Thoracic aorta (tissue), 2 donors: ENCODE measurements around the gene SPRR1B. TPM values are rescaled to one million over a fixed set of nuclear protein-coding genes. Genes with fewer than 3 reads are reported as not detected.

Experiments
- ATAC-seq: fragments of 150-250 bp; one replicate; pipeline ENCODE4 v1.8.0; 2017; ENCODE audit warnings: low read depth; ENCODE audit not compliant: insufficient number of reproducible peaks, low FRiP score
- DNase-seq: peaks from one replicate; pipeline ENCODE4 v3.0.0-alpha.2; 2020; ENCODE audit warnings: low spot score
- H3K27ac ChIP-seq, 2 donors: fragments of 200-600 bp; sonication (generic); 1 replicate in 1 of 2; 2 replicates in 1 of 2; pipeline ENCODE4 v1.5.1; 2016; ENCODE audit warnings: mild to moderate bottlenecking in 2 of 2, moderate library complexity in 2 of 2
- H3K27me3 ChIP-seq: fragments of 200-600 bp; sonication (generic); replicated peaks from 2 replicates; pipeline ENCODE4 v1.6.0; 2016; ENCODE audit warnings: mild to moderate bottlenecking; ENCODE audit not compliant: insufficient read depth
- H3K36me3 ChIP-seq: fragments of 200-600 bp; sonication (generic); one replicate; pipeline ENCODE4 v1.5.1; 2016
- H3K4me1 ChIP-seq, 2 donors: fragments of 200-600 bp; sonication (generic); 1 replicate in 1 of 2; 2 replicates in 1 of 2; pipeline versions ENCODE4 v1.5.1 to v1.6.0; 2016; ENCODE audit warnings: low read depth in 2 of 2, mild to moderate bottlenecking in 1 of 2; ENCODE audit not compliant: control insufficient read depth in 1 of 2
- H3K4me3 ChIP-seq: fragments of 200-600 bp; sonication (generic); 2 replicates; pipeline ENCODE4 v1.5.1; 2016; ENCODE audit warnings: mild to moderate bottlenecking
- H3K9me3 ChIP-seq: fragments of 200-600 bp; sonication (generic); 2 replicates; pipeline ENCODE4 v1.5.1; 2016
- total RNA-seq, 2 donors: library from RNA; depleted of rRNA; stranded (reverse); fragments of >200 nt; gene quantifications; one replicate each; pipeline versions ENCODE4 v1.1.0 to v1.2.3, GENCODE V29; 2016
- TF ChIP-seq, protein P1 (sequence below): fragments of 200-600 bp; sonication (generic); IDR thresholded peaks from one replicate; pipeline ENCODE4 v1.5.1; 2019; ENCODE audit warnings: antibody characterized with exemption

The SPRR1B gene
- total RNA-seq, 2 donors from 2014 or later: not detected

GRCh38 chr1:153081736-153082135 is 50.7 kb downstream of the SPRR1B start:
- Histone ChIP-seq H3K27me3 (no peaks in the 10 kb centered on the region), H3K9me3 (no peaks in the 10 kb centered on the region), H3K27ac (no peak overlapping the region), H3K36me3 (no peaks in the 10 kb centered on the region), H3K4me1 (no peaks in the 10 kb centered on the region), H3K4me3 (no peak overlapping the region)
- no peak for ATAC-seq
- TF ChIP-seq, protein P1, sequence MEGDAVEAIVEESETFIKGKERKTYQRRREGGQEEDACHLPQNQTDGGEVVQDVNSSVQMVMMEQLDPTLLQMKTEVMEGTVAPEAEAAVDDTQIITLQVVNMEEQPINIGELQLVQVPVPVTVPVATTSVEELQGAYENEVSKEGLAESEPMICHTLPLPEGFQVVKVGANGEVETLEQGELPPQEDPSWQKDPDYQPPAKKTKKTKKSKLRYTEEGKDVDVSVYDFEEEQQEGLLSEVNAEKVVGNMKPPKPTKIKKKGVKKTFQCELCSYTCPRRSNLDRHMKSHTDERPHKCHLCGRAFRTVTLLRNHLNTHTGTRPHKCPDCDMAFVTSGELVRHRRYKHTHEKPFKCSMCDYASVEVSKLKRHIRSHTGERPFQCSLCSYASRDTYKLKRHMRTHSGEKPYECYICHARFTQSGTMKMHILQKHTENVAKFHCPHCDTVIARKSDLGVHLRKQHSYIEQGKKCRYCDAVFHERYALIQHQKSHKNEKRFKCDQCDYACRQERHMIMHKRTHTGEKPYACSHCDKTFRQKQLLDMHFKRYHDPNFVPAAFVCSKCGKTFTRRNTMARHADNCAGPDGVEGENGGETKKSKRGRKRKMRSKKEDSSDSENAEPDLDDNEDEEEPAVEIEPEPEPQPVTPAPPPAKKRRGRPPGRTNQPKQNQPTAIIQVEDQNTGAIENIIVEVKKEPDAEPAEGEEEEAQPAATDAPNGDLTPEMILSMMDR: no peak
- DNase-seq: no peak

Other genes with a start within 250 kb of the SPRR1B start
- gene LCE1E, start 244.9 kb upstream of the SPRR1B start, total RNA-seq: not detected
- gene LCE1D, start 234.5 kb upstream of the SPRR1B start, total RNA-seq: not detected
- 1 to 10 TPM in 1 of 2 donors, not detected in 1; 2.8 TPM for gene LCE1C, start 224.6 kb upstream of the SPRR1B start, total RNA-seq
- gene LCE1B, start 219.2 kb upstream of the SPRR1B start, total RNA-seq: not detected
- not detected for gene LCE1A, start 203.7 kb upstream of the SPRR1B start, total RNA-seq
- not detected for gene LCE6A, start 188.3 kb upstream of the SPRR1B start, total RNA-seq
- gene LCE7A, start 171.2 kb upstream of the SPRR1B start, total RNA-seq: not detected
- gene SMCP, start 152.9 kb upstream of the SPRR1B start, total RNA-seq: not detected
- under 1 TPM in 1 of 2 donors, not detected in 1; 0.27 TPM for gene IVL, start 122.7 kb upstream of the SPRR1B start, total RNA-seq
- gene SPRR5, start 84.0 kb upstream of the SPRR1B start, total RNA-seq: not detected
- not detected for gene SPRR4, start 60.6 kb upstream of the SPRR1B start, total RNA-seq
- not detected for gene SPRR1A, start 47.1 kb upstream of the SPRR1B start, total RNA-seq
- gene SPRR3, start 29.5 kb upstream of the SPRR1B start, total RNA-seq: not detected
- not detected for gene SPRR2D, start 9.9 kb downstream of the SPRR1B start, total RNA-seq
- not detected for gene SPRR2A, start 26.3 kb downstream of the SPRR1B start, total RNA-seq
- gene SPRR2B, start 40.4 kb downstream of the SPRR1B start, total RNA-seq: not detected
- gene SPRR2E, start 63.3 kb downstream of the SPRR1B start, total RNA-seq: not detected
- gene SPRR2F, start 82.3 kb downstream of the SPRR1B start, total RNA-seq: not detected
- not detected for gene SPRR2G, start 119.7 kb downstream of the SPRR1B start, total RNA-seq
- gene LELP1, start 172.2 kb downstream of the SPRR1B start, total RNA-seq: not detected
- not detected for gene PRR9, start 186.4 kb downstream of the SPRR1B start, total RNA-seq
- gene LORICRIN, start 228.5 kb downstream of the SPRR1B start, total RNA-seq: not detected